NCI-H187 treated with DMSO at 0.1 percent for 48 hours (cell line): Measurements from ENCODE around the gene CETP.
"Not testable (repeated sequence)": the region's sequence is repeated elsewhere in the genome, so short reads cannot be mapped to it uniquely, and the experiment has no call there.

ENCODE experiments used
- DNase-seq: peaks from one replicate; lab custom pipeline; 2025; lab: John Stamatoyannopoulos, UW

Gene CETP

GRCh38 chr16:56997931-56998330, 36.2 kb downstream of the CETP start:
- no peak for DNase-seq

- DNase-seq, result no peak
These were observed 36.6 kb downstream of the CETP start for GRCh38 chr16:56998352-56998751.

- no peak for DNase-seq
These were observed 37.1 kb downstream of the CETP start for GRCh38 chr16:56998861-56999260.

GRCh38 chr16:56999409-57000270, 37.9 kb downstream of the CETP start:
- DNase-seq, result no peak

- no peak for DNase-seq
These were observed 38.7 kb downstream of the CETP start for GRCh38 chr16:57000271-57001025.

GRCh38 chr16:57001026-57001679, 39.4 kb downstream of the CETP start:
- DNase-seq, result no peak

GRCh38 chr16:57003439-57004386, 42.0 kb downstream of the CETP start:
- no peak for DNase-seq

- DNase-seq, result no peak
These were observed 42.9 kb downstream of the CETP start for GRCh38 chr16:57004387-57005250.

- not testable (repeated sequence) for DNase-seq
These were observed 43.8 kb downstream of the CETP start for GRCh38 chr16:57005597-57005996.

GRCh38 chr16:57007050-57007449, 45.3 kb downstream of the CETP start:
- DNase-seq, result no peak

GRCh38 chr16:57007530-57007929, 45.8 kb downstream of the CETP start:
- DNase-seq, result no peak

GRCh38 chr16:57008440-57008839, 46.7 kb downstream of the CETP start:
- DNase-seq, result no peak

GRCh38 chr16:57009643-57010170, 48.0 kb downstream of the CETP start:
- DNase-seq, result no peak

- DNase-seq, result no peak
These were observed 50.6 kb downstream of the CETP start for GRCh38 chr16:57012353-57012752.

GRCh38 chr16:57013229-57013628, 51.5 kb downstream of the CETP start:
- DNase-seq, result no peak

GRCh38 chr16:57013902-57014301, 52.2 kb downstream of the CETP start:
- DNase-seq, result no peak

- no peak for DNase-seq
These were observed 54.6 kb downstream of the CETP start for GRCh38 chr16:57016301-57016700.

GRCh38 chr16:57016831-57017230, 55.1 kb downstream of the CETP start:
- no peak for DNase-seq

- DNase-seq, result no peak
These were observed 55.5 kb downstream of the CETP start for GRCh38 chr16:57017251-57017650.

GRCh38 chr16:57019746-57020145, 58.0 kb downstream of the CETP start:
- DNase-seq, result no peak
